ENCODE measurements around the gene PBRM1.

The PBRM1 gene

DNA sequence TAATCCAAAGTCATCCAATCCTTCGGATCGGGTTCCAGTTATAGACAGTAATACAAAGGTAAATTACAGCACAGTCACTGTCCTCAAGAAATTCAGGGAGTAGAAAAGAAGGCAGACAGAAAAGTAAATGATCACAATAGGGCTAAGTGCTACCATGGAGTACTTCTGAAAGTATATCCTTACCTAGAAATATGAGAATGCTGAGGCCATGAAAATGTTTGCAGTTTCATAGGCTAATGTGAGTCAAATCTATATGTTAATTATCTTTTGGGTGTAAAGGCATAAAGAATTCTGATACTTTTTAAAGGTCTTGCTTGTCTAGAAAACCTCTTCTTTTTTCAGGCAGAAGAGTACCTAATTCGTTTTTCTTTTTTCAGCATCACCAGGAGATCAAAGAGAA, 29.8 kb downstream of the PBRM1 start:
- H3K27ac Mint-ChIP-seq = no peak overlapping the region

GRCh38 chr3:52651592-52651991, 34.1 kb downstream of the PBRM1 start:
- ATAC-seq = no peak
- Mint-ChIP-seq H3K9me3 (no peaks in the 10 kb centered on the region), H3K4me3 (no peak overlapping the region), H3K27ac (no peak overlapping the region), H3K36me3 (peaks cover 76% of the 10 kb centered on the region), H3K4me1 (no peaks in the 10 kb centered on the region), H3K27me3 (no peaks in the 10 kb centered on the region)

More for the DNA sequence above, 29.8 kb downstream of the PBRM1 start:
- Mint-ChIP-seq H3K36me3 (peaks cover 60% of the 10 kb centered on the region), H3K27me3 (no peaks in the 10 kb centered on the region), H3K4me3 (no peak overlapping the region), H3K9me3 (no peaks in the 10 kb centered on the region), H3K4me1 (no peaks in the 10 kb centered on the region)
- no peak for ATAC-seq

DNA sequence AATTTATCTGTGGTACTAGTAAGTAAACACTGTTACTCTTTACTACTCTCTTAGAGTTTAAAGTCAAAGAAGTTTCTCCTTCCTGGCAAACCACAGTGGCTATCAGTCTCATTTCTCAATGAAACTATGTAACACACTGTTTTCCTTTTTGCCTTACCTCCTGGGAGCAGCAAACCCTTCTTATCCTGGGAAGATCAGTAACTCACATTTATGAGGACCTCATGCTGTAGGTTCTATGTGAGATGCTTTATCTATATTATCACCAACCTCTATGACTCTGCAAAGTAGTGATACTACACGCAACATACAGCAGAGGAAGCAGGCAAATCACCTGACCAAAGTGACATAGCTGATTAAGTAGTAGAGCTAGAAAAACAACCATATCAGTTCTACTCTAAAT, 35.3 kb downstream of the PBRM1 start:
- H3K27ac Mint-ChIP-seq = no peak overlapping the region
- H3K27me3 Mint-ChIP-seq = no peaks in the 10 kb centered on the region
- H3K4me1 Mint-ChIP-seq = no peaks in the 10 kb centered on the region
- ATAC-seq = no peak
- no peak overlapping the region for H3K4me3 Mint-ChIP-seq
- peaks cover 69% of the 10 kb centered on the region for H3K36me3 Mint-ChIP-seq
- H3K9me3 Mint-ChIP-seq = no peaks in the 10 kb centered on the region

DNA sequence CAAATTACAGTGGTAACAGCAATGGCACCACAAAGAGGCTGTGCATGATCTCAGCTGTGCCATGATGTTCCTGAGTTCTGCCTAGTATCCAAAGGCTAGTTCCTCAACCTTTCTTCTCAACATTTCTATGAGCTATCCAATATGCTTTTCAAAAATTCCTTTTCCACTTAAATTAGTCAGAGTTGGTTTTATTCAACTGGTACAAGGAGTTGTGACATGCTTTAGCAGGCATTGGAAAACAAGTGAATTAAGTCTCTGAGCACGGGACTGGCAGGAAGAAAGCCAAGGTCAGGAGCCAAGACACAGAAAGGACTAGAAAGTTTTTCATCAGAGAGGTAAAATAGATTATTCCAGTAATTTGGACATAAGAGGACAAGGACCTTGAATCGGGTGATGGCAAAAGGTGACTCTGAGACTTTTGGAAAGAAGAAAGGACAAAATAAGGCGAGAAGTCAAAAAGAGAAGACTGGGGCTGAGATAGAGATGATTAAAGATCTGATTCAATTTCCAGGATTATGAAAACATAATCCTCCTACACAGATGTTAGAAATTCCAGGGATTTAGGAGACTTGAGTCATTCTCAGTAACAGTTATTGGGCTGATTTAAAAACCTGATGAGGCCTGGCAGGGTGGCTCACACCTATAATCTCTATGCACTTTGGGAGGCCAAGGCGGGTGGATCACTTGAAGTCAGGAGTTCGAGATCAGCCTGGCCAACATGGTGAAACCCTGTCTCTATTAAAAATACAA, 36.1 kb downstream of the PBRM1 start:
- no peak for ATAC-seq
- no peaks in the 10 kb centered on the region for H3K27me3 Mint-ChIP-seq
- H3K9me3 Mint-ChIP-seq = no peaks in the 10 kb centered on the region
- H3K4me3 Mint-ChIP-seq = no peak overlapping the region
- H3K27ac Mint-ChIP-seq = no peak overlapping the region
- H3K4me1 Mint-ChIP-seq = no peaks in the 10 kb centered on the region
- H3K36me3 Mint-ChIP-seq = peaks cover 71% of the 10 kb centered on the region

GRCh38 chr3:52645549-52645948, 40.2 kb downstream of the PBRM1 start:
- Mint-ChIP-seq H3K4me3 (no peak overlapping the region), H3K27ac (no peak overlapping the region), H3K4me1 (no peaks in the 10 kb centered on the region), H3K27me3 (no peaks in the 10 kb centered on the region), H3K36me3 (peaks cover 57% of the 10 kb centered on the region), H3K9me3 (no peaks in the 10 kb centered on the region)
- ATAC-seq = no peak

DNA sequence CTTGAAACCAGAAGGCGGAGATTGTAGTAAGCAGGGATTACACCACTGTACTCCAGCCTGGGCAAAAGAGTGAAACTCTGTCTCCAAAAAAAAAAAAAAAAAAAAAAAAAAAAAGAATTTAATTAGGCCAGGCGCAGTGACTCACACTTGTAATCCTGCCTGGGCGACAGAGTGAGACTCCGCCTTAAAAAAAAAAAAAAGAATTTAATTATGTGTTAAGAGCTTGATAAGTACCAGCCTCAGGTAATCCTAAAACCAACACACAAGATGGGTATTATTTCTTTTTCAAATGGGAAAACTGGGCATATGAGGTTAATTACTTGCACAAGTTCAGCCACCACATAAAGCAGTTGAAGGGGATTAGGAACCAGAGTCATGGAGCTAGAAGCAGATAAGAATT, 49.0 kb downstream of the PBRM1 start:
- no peaks in the 10 kb centered on the region for H3K27me3 Mint-ChIP-seq
- no peak overlapping the region for H3K4me3 Mint-ChIP-seq

GRCh38 chr3:52633786-52634185, 51.9 kb downstream of the PBRM1 start:
- no peaks in the 10 kb centered on the region for H3K9me3 Mint-ChIP-seq
- H3K4me3 Mint-ChIP-seq = no peak overlapping the region
- H3K27me3 Mint-ChIP-seq = no peaks in the 10 kb centered on the region
- no peak overlapping the region for H3K27ac Mint-ChIP-seq
- peaks cover 26% of the 10 kb centered on the region for H3K36me3 Mint-ChIP-seq
- no peaks in the 10 kb centered on the region for H3K4me1 Mint-ChIP-seq
- no peak for ATAC-seq

More for the DNA sequence above, 49.0 kb downstream of the PBRM1 start:
- ATAC-seq = no peak
- Mint-ChIP-seq H3K27ac (no peak overlapping the region), H3K4me1 (no peaks in the 10 kb centered on the region), H3K9me3 (no peaks in the 10 kb centered on the region), H3K36me3 (peaks cover 44% of the 10 kb centered on the region)

GRCh38 chr3:52625041-52625440, 60.7 kb downstream of the PBRM1 start:
- Mint-ChIP-seq H3K27me3 (no peaks in the 10 kb centered on the region), H3K9me3 (no peaks in the 10 kb centered on the region), H3K27ac (no peak overlapping the region), H3K4me1 (no peaks in the 10 kb centered on the region), H3K4me3 (no peak overlapping the region), H3K36me3 (peaks cover 57% of the 10 kb centered on the region)
- ATAC-seq = no peak

GRCh38 chr3:52623234-52623792, 62.4 kb downstream of the PBRM1 start:
- H3K4me1 Mint-ChIP-seq = no peaks in the 10 kb centered on the region
- peaks cover 64% of the 10 kb centered on the region for H3K36me3 Mint-ChIP-seq
- H3K27me3 Mint-ChIP-seq = no peaks in the 10 kb centered on the region
- H3K9me3 Mint-ChIP-seq = no peaks in the 10 kb centered on the region
- H3K4me3 Mint-ChIP-seq = no peak overlapping the region
- H3K27ac Mint-ChIP-seq = no peak overlapping the region
- no peak for ATAC-seq

GRCh38 chr3:52620580-52620979, 65.1 kb downstream of the PBRM1 start:
- Mint-ChIP-seq H3K9me3 (no peaks in the 10 kb centered on the region), H3K27me3 (no peaks in the 10 kb centered on the region), H3K27ac (no peak overlapping the region), H3K4me1 (no peaks in the 10 kb centered on the region), H3K4me3 (no peak overlapping the region), H3K36me3 (peaks cover 66% of the 10 kb centered on the region)
- ATAC-seq = no peak

DNA sequence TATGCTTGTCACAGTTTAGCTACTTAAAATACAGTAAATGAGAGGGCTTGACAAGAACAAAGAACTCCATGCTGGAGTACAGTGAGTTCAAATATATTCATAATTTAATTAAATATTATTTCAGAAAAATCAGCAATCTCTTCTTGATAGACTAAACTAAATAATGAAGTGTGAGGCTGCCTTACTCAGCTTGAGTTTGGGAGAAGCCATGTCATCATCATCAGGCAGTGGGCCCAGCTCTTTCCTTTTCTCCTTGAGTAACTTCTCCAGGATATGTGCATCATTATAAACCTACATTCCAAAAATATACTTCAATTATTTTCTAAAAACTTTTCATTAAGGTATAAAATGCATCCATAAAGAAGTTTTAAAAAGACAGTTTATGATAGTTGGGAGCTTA, 70.5 kb downstream of the PBRM1 start:
- H3K27ac Mint-ChIP-seq = no peak overlapping the region
- H3K4me3 Mint-ChIP-seq = no peak overlapping the region
- H3K4me1 Mint-ChIP-seq = no peaks in the 10 kb centered on the region
- H3K36me3 Mint-ChIP-seq = peaks cover 74% of the 10 kb centered on the region
- H3K9me3 Mint-ChIP-seq = no peaks in the 10 kb centered on the region
- H3K27me3 Mint-ChIP-seq = no peaks in the 10 kb centered on the region
- no peak for ATAC-seq

DNA sequence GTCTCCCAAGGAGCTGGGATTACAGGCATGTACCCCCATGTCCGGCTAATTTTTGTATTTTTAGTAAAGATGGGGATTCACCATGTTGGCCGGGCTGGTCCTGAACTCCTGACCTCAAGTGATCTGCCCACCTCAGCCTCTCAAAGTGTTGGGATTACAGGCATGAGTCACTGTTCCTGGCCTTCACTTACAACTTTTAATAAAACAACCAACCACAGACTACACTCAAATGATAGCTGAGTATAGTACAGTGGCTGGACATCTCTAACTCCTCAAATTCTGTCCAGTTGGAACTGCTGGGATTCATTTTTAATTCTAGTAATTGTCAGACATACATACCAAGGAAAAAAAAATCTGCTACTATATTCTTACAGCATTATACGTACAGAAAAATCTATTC, 71.0 kb downstream of the PBRM1 start:
- Mint-ChIP-seq H3K4me1 (no peaks in the 10 kb centered on the region), H3K4me3 (no peak overlapping the region), H3K36me3 (peaks cover 72% of the 10 kb centered on the region), H3K27ac (no peak overlapping the region), H3K9me3 (no peaks in the 10 kb centered on the region), H3K27me3 (no peaks in the 10 kb centered on the region)
- ATAC-seq = no peak

GRCh38 chr3:52609316-52609815, 76.3 kb downstream of the PBRM1 start:
- Mint-ChIP-seq H3K4me3 (no peak overlapping the region), H3K36me3 (peaks cover 69% of the 10 kb centered on the region), H3K27me3 (no peaks in the 10 kb centered on the region), H3K27ac (no peak overlapping the region), H3K4me1 (peaks cover 6% of the 10 kb centered on the region), H3K9me3 (no peaks in the 10 kb centered on the region)
- ATAC-seq = no peak

DNA sequence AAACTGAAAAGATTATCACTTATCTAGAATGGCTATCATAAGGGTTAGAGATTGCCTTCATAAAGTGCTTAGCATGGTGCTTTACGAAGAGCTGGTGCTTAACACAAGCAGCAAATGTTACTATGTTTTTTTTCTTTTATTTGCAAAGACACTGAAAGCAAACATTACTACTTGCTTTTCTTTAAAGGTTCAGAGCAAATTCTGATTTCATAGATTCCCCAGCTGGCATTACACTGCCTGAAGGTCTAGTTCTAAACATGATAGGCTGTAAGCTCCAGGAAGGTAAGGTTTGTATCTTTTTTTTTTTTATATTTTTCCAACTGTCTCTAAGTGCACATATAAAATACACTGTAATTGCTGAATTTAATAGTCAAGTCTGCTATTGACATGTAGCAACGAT, 77.4 kb downstream of the PBRM1 start:
- no peak for ATAC-seq
- H3K27ac Mint-ChIP-seq = no peak overlapping the region
- H3K4me1 Mint-ChIP-seq = peaks cover 6% of the 10 kb centered on the region

DNA sequence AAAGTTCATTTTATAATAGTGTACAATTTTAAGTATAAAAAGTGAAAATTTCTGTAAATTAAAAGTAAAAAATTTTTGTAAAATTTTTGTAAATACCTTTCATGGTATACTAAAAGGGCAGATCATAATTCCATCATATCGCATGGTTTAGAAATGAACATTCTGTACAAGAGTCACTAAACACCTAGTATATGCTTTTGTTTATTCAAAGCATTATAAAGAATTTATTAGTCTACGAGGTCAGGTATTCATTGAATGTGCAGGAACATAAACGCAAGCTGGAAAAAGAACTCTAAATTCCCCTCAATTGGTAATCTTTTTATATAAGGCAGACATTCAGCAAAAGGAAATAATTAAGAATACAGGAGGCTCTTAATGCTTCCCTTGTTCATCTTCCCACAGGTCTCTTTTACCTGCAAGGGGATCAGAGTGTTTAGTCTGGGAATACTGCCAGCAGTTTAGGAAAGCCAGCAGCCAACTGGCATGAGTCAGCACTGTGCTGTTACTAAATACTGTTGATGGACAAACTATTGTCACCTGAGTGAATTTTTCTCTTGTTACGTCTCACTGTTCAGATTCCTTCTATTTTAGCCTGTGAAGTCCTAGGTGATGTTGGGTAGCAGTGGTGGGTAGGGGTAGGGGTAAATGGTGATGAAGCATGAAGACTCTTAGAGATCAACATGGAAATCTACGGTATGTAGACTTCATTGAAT, 79.2 kb downstream of the PBRM1 start:
- H3K36me3 Mint-ChIP-seq = peaks cover 78% of the 10 kb centered on the region
- H3K27ac Mint-ChIP-seq = no peak overlapping the region
- no peak overlapping the region for H3K4me3 Mint-ChIP-seq
- H3K9me3 Mint-ChIP-seq = peaks cover 3% of the 10 kb centered on the region
- H3K27me3 Mint-ChIP-seq = no peaks in the 10 kb centered on the region
- peaks cover 6% of the 10 kb centered on the region for H3K4me1 Mint-ChIP-seq
- ATAC-seq = no peak

More for the DNA sequence above, 77.4 kb downstream of the PBRM1 start:
- no peaks in the 10 kb centered on the region for H3K9me3 Mint-ChIP-seq
- H3K4me3 Mint-ChIP-seq = no peak overlapping the region
- H3K36me3 Mint-ChIP-seq = peaks cover 78% of the 10 kb centered on the region
- no peaks in the 10 kb centered on the region for H3K27me3 Mint-ChIP-seq

GRCh38 chr3:52600258-52600657, 85.5 kb downstream of the PBRM1 start:
- ATAC-seq = no peak
- Mint-ChIP-seq H3K27ac (no peak overlapping the region), H3K9me3 (peaks cover 3% of the 10 kb centered on the region), H3K27me3 (no peaks in the 10 kb centered on the region), H3K4me1 (no peaks in the 10 kb centered on the region), H3K4me3 (no peak overlapping the region), H3K36me3 (peaks cover 76% of the 10 kb centered on the region)

Data from stimulated activated memory B cell treated with anti-CD40 and anti-IgM and Interleukin-4, amounts not matched to agents 10 μg/mL and 1 μg/mL and 100 μg/mL, for 72 hours (primary cell).